GM12878 (cell line): ENCODE results near the gene TAF6. TPM values are rescaled to one million over a fixed set of nuclear protein-coding genes. Genes with fewer than 3 reads are reported as not detected.

Source experiments
- CBFB ChIP-seq: IDR thresholded peaks from 2 replicates; pipeline ENCODE4 v1.6.1; 2016; ENCODE audit warnings: antibody characterized with exemption, low read depth
- CEBPB ChIP-seq, 2 experiments: fragments of 150-350 bp in 1 of 2; IDR thresholded peaks; 2 replicates each; pipeline ENCODE4 v1.6.1; 2012 to 2014; ENCODE audit warnings: low read depth in 2 of 2, low read length in 2 of 2, borderline replicate concordance in 1 of 2, inconsistent platforms in 1 of 2
- CHD1 ChIP-seq: IDR thresholded peaks from 2 replicates; pipeline ENCODE4 v1.6.1; 2012; ENCODE audit warnings: low read depth, low read length, improper control_type of control experiment
- DPF2 ChIP-seq: fragments of 450-650 bp; IDR thresholded peaks from 2 replicates; pipeline ENCODE4 v1.6.1; 2017; ENCODE audit warnings: mild to moderate bottlenecking
- FOXM1 ChIP-seq: IDR thresholded peaks from 2 replicates; pipeline ENCODE4 v1.6.1; 2012; ENCODE audit warnings: low read depth, mild to moderate bottlenecking, inconsistent platforms, low read length, moderate library complexity
- GABPA ChIP-seq: IDR thresholded peaks from 2 replicates; pipeline ENCODE4 v1.6.1; 2014; ENCODE audit warnings: antibody characterized with exemption, low read depth, mild to moderate bottlenecking, inconsistent platforms
- JUNB ChIP-seq: IDR thresholded peaks from 2 replicates; pipeline ENCODE4 v1.6.1; 2016; ENCODE audit warnings: antibody characterized with exemption, mild to moderate bottlenecking
- MYB ChIP-seq: fragments of 150-350 bp; IDR thresholded peaks from 2 replicates; pipeline ENCODE4 v1.6.1; 2014; ENCODE audit warnings: mild to moderate bottlenecking, low read depth, low read length, borderline replicate concordance
- NFXL1 ChIP-seq: fragments of 450-650 bp; IDR thresholded peaks from 2 replicates; pipeline ENCODE4 v1.6.1; 2017; ENCODE audit warnings: antibody characterized with exemption, mild to moderate bottlenecking, borderline replicate concordance
- POU2F2 ChIP-seq: IDR thresholded peaks from 3 replicates; pipeline ENCODE4 v1.6.1; 2011; ENCODE audit warnings: low read depth, mild to moderate bottlenecking, low read length, borderline replicate concordance
- PRDM15 ChIP-seq: fragments of 450-650 bp; formaldehyde crosslinking; IDR thresholded peaks from 2 replicates; pipeline ENCODE4 v1.4.0; 2020; ENCODE audit warnings: mild to moderate bottlenecking, moderate library complexity
- SIX5 ChIP-seq: IDR thresholded peaks from 2 replicates; pipeline ENCODE4 v1.6.1; 2011; ENCODE audit warnings: mild to moderate bottlenecking, low read depth, low read length, moderate library complexity; ENCODE audit not compliant: severe bottlenecking
- SMARCA5 ChIP-seq: fragments of 450-650 bp; IDR thresholded peaks from 2 replicates; pipeline ENCODE4 v1.6.1; 2017; ENCODE audit warnings: mild to moderate bottlenecking
- SP1 ChIP-seq: IDR thresholded peaks from one replicate; pipeline ENCODE4 v1.6.1; 2011; ENCODE audit warnings: low read depth, low read length
- ZNF622 ChIP-seq: fragments of 450-650 bp; IDR thresholded peaks from 2 replicates; pipeline ENCODE4 v1.6.1; 2017; ENCODE audit warnings: mild to moderate bottlenecking, inconsistent platforms
- polyA plus RNA-seq, 11 experiments: library from polyadenylated mRNA; depleted of rRNA in 4 of 11; unstranded in 6 of 11; stranded (reverse) in 5 of 11; fragments of >200 nt; fragmentation: Nextera tagmentation in 4 of 11; fragmentation: Illumina TruSeq in 1 of 11; extraction: Ambion mirVana in 4 of 11; extraction: Trizol in 1 of 11; gene quantifications; 1 replicate in 1 of 11; 2 replicates in 10 of 11; pipeline versions ENCODE4 v1.2.1 to v1.2.3, GENCODE V29; 2011 to 2016; ENCODE audit warnings: inconsistent platforms in 2 of 11, missing spikeins in 2 of 11, low read depth in 1 of 11
- total RNA-seq, 4 experiments: library from RNA; depleted of rRNA in 3 of 4; stranded (reverse); fragments of >200 nt in 3 of 4; fragmentation: Illumina TruSeq in 1 of 4; extraction: Trizol in 1 of 4; gene quantifications; 2 replicates each; pipeline versions ENCODE4 v1.2.1 to v1.2.3, GENCODE V29; 2013 to 2021
- TF ChIP-seq, protein P1 (sequence below): fragments of 450-650 bp; IDR thresholded peaks from 2 replicates; pipeline ENCODE4 v1.6.1; 2017; ENCODE audit warnings: mild to moderate bottlenecking, moderate library complexity

TAF6 gene
- total and polyA plus RNA-seq, 10 of the 15 experiments (the other 5 are each of a cell fraction or from before 2014, with no cell fraction given): 0.27 to 42.6 (median 17.0) TPM

GRCh38 chr7:100148559-100149328 is 29.6 kb upstream of the TAF6 start, which contains the start of gene LAMTOR4 (continued):
- TF ChIP-seq, protein P1, sequence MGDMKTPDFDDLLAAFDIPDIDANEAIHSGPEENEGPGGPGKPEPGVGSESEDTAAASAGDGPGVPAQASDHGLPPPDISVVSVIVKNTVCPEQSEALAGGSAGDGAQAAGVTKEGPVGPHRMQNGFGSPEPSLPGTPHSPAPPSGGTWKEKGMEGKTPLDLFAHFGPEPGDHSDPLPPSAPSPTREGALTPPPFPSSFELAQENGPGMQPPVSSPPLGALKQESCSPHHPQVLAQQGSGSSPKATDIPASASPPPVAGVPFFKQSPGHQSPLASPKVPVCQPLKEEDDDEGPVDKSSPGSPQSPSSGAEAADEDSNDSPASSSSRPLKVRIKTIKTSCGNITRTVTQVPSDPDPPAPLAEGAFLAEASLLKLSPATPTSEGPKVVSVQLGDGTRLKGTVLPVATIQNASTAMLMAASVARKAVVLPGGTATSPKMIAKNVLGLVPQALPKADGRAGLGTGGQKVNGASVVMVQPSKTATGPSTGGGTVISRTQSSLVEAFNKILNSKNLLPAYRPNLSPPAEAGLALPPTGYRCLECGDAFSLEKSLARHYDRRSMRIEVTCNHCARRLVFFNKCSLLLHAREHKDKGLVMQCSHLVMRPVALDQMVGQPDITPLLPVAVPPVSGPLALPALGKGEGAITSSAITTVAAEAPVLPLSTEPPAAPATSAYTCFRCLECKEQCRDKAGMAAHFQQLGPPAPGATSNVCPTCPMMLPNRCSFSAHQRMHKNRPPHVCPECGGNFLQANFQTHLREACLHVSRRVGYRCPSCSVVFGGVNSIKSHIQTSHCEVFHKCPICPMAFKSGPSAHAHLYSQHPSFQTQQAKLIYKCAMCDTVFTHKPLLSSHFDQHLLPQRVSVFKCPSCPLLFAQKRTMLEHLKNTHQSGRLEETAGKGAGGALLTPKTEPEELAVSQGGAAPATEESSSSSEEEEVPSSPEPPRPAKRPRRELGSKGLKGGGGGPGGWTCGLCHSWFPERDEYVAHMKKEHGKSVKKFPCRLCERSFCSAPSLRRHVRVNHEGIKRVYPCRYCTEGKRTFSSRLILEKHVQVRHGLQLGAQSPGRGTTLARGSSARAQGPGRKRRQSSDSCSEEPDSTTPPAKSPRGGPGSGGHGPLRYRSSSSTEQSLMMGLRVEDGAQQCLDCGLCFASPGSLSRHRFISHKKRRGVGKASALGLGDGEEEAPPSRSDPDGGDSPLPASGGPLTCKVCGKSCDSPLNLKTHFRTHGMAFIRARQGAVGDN: peak; percentile 68
- TF ChIP-seq POU2F2 (peak; percentile 73), NFXL1 (no peak), SP1 (peak; percentile 99), GABPA (no peak), ZNF622 (no peak), JUNB (no peak), MYB (no peak), CBFB (peak; percentile 56; the same call in 1 of the 2 replicates), DPF2 (0 out of 2 replicates have a peak, but pooled peaks have one; percentile 57), CHD1 (0 out of 2 replicates have a peak, but pooled peaks have one; percentile 33), SIX5 (peak; percentile 10), CEBPB (IDR thresholded peaks at IDR 0.05; ENCODE audit: borderline replicate concordance in 1 of 2, low read depth in 2 of 2, low read length in 2 of 2) (no peak), FOXM1 (no peak), PRDM15 (CRISPR knock-in tag) (no peak), SMARCA5 (no peak)
